Measurements from ENCODE around the gene SRPK1. TPM values are rescaled to one million over a fixed set of nuclear protein-coding genes. Genes with fewer than 3 reads are reported as not detected.

Gene SRPK1
- total RNA-seq, 2 experiments from 2014 or later, result 75.6 to 109 TPM

GRCh38 chr6:35833536-35833935 is 87.4 kb downstream of the SRPK1 start:
- Histone ChIP-seq H3K4me3 (ENCODE audit: low read depth, low read length, poor library complexity, severe bottlenecking) (no peak overlapping the region), H3K27ac (ENCODE audit: low read depth, low read length, poor library complexity, severe bottlenecking) (no peak overlapping the region), H3K4me2 (ENCODE audit: low read length) (no peak overlapping the region), H3K9me3 (ENCODE audit: low read length) (no peaks in the 10 kb centered on the region), H3K4me1 (ENCODE audit: insufficient read depth, low read length, poor library complexity, severe bottlenecking) (no peaks in the 10 kb centered on the region), H3K79me2 (ENCODE audit: insufficient read depth, low read depth, low read length) (no peaks in the 10 kb centered on the region), H3K36me3 (ENCODE audit: insufficient read depth, low read length) (peaks cover 66% of the 10 kb centered on the region), H3K9me2 (ENCODE audit: insufficient read depth, low read length) (no peaks in the 10 kb centered on the region), H2AFZ (ENCODE audit: low read length) (no peak overlapping the region), H4K20me1 (ENCODE audit: insufficient read depth, low read length) (no peaks in the 10 kb centered on the region)
- POLR2A ChIA-PET, result no interaction called here
- CTCF ChIA-PET (ENCODE audit: unreplicated experiment), result no interaction called here
- TF ChIP-seq CTCF (conservative IDR thresholded peaks at IDR 0.05; ENCODE audit: low read length) (no peak), EZH2phosphoT487 (IDR thresholded peaks at IDR 0.05; ENCODE audit: borderline replicate concordance, low read depth, low read length) (no peak)
- intact Hi-C loops (cut with micrococcal nuclease; ENCODE audit: unreplicated experiment), result no loop called here
- no peak for DNase-seq (ENCODE audit: low spot score)
- no TSS peak for BruUV-seq (replicated peaks)

DNA sequence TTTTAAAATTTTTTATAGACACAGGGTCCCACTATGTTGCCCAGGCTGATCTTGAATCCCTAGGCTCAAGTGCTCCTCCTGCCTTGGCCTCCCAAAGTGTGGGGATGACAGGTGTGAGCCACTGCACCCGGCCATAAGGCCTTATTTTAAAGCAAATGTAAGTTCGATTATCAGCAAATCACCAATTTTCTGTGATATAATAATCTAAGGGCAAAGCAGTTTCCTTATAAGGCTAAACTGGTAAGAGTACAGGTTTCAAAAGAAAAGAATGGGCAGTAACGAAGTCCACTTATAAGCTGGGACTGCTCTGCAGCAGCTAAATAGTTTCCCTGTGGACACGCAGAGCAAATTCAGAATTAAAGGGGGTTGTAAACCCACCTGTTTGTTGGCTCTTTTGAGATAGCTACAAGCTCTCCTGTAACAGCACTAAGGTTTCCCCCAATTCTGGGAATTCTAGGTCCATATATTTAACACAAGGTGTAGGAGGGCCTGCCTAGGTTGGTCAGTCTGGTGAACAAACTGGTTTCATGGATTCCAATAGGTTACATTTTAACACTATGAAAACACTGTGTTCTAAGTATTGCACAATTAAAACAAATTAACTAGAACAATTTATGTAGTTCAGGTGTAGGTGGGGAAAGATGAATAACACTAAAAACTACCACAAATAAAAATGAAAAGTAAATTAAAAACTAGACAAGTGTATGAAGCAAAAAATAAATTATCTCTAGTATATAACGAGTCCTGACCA is 89.5 kb downstream of the SRPK1 start:
- Histone ChIP-seq H3K27ac (ENCODE audit: low read depth, low read length, poor library complexity, severe bottlenecking) (no peak overlapping the region), H3K79me2 (ENCODE audit: insufficient read depth, low read depth, low read length) (no peaks in the 10 kb centered on the region), H3K4me1 (ENCODE audit: insufficient read depth, low read length, poor library complexity, severe bottlenecking) (no peaks in the 10 kb centered on the region), H4K20me1 (ENCODE audit: insufficient read depth, low read length) (no peaks in the 10 kb centered on the region), H3K36me3 (ENCODE audit: insufficient read depth, low read length) (peaks cover 49% of the 10 kb centered on the region), H3K4me2 (ENCODE audit: low read length) (no peak overlapping the region), H3K4me3 (ENCODE audit: low read depth, low read length, poor library complexity, severe bottlenecking) (no peak overlapping the region), H3K9me3 (ENCODE audit: low read length) (no peaks in the 10 kb centered on the region), H2AFZ (ENCODE audit: low read length) (no peak overlapping the region), H3K9me2 (ENCODE audit: insufficient read depth, low read length) (no peaks in the 10 kb centered on the region)
- TF ChIP-seq CTCF (conservative IDR thresholded peaks at IDR 0.05; ENCODE audit: low read length), result no peak
- TF ChIP-seq EZH2phosphoT487 (IDR thresholded peaks at IDR 0.05; ENCODE audit: borderline replicate concordance, low read depth, low read length), result no peak
- intact Hi-C loops (cut with micrococcal nuclease; ENCODE audit: unreplicated experiment), result no loop called here
- BruUV-seq (replicated peaks), result no TSS peak
- CTCF ChIA-PET (ENCODE audit: unreplicated experiment), result no interaction called here
- no peak for DNase-seq (ENCODE audit: low spot score)
- POLR2A ChIA-PET, result no interaction called here

GRCh38 chr6:35829306-35829705 is 91.6 kb downstream of the SRPK1 start:
- H4K20me1 ChIP-seq (ENCODE audit: insufficient read depth, low read length), result no peaks in the 10 kb centered on the region
- no peaks in the 10 kb centered on the region for H3K4me1 ChIP-seq (ENCODE audit: insufficient read depth, low read length, poor library complexity, severe bottlenecking)
- H3K9me3 ChIP-seq (ENCODE audit: low read length), result no peaks in the 10 kb centered on the region
- intact Hi-C loops (cut with micrococcal nuclease; ENCODE audit: unreplicated experiment), result no loop called here
- no TSS peak for BruUV-seq (replicated peaks)
- H3K9me2 ChIP-seq (ENCODE audit: insufficient read depth, low read length), result no peaks in the 10 kb centered on the region
- CTCF ChIA-PET (ENCODE audit: unreplicated experiment), result no interaction called here
- H3K27ac ChIP-seq (ENCODE audit: low read depth, low read length, poor library complexity, severe bottlenecking), result no peak overlapping the region
- H3K4me3 ChIP-seq (ENCODE audit: low read depth, low read length, poor library complexity, severe bottlenecking), result no peak overlapping the region
- POLR2A ChIA-PET, result no interaction called here
- peaks cover 29% of the 10 kb centered on the region for H3K36me3 ChIP-seq (ENCODE audit: insufficient read depth, low read length)
- TF ChIP-seq CTCF (conservative IDR thresholded peaks at IDR 0.05; ENCODE audit: low read length), result no peak
- no peak for TF ChIP-seq EZH2phosphoT487 (IDR thresholded peaks at IDR 0.05; ENCODE audit: borderline replicate concordance, low read depth, low read length)
- no peak overlapping the region for H2AFZ ChIP-seq (ENCODE audit: low read length)
- DNase-seq (ENCODE audit: low spot score), result no peak
- no peak overlapping the region for H3K4me2 ChIP-seq (ENCODE audit: low read length)
- no peaks in the 10 kb centered on the region for H3K79me2 ChIP-seq (ENCODE audit: insufficient read depth, low read depth, low read length)

Data from OCI-LY7 (cell line).